ENCODE data around the gene PTPRD.

PTPRD gene

DNA sequence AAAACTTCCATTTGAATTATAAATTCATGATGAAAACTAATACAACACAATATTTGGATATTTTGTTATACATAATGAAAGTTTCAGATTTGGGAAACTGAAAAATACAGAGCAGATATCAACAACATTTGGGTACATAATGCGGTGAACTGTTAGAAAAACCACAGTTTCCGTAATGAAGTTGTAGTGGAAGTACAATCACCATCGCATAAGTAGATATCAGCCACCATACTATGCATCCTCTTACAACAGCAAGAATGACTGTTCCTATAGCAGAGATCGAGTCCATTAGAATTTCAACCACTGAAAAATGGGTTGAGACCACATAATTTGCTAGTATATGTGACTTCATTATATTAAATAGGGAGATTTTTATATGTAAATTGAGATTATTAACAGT, 2043.0 kb downstream of the PTPRD start:
- in situ Hi-C loops (cut with MboI; ENCODE audit: low sequenced_read_pairs): no loop called here

- in situ Hi-C loops (cut with MboI; ENCODE audit: low sequenced_read_pairs): no loop called here
Measured at GRCh38 chr9:8567963-8568579, 2044.7 kb downstream of the PTPRD start.

DNA sequence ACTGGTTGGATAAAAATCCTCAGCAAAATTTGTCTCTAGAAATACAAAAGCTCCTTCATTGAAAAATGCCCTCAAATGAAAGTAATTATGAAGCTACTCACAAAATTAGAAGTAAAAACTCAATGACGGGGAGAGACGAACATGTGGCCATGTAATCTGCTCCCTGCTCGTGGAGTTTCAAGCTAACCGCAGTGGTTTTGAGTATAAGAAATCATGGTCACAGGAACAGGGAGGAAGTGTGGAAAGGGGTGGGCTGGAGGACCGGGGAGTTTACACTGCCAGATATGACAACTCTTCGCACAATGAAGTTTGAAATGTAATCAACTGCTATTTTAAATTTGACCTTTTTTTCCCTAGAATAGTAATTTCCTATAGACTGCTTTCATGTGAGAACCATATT, 2047.8 kb downstream of the PTPRD start:
- in situ Hi-C loops (cut with MboI; ENCODE audit: low sequenced_read_pairs): no loop called here

DNA sequence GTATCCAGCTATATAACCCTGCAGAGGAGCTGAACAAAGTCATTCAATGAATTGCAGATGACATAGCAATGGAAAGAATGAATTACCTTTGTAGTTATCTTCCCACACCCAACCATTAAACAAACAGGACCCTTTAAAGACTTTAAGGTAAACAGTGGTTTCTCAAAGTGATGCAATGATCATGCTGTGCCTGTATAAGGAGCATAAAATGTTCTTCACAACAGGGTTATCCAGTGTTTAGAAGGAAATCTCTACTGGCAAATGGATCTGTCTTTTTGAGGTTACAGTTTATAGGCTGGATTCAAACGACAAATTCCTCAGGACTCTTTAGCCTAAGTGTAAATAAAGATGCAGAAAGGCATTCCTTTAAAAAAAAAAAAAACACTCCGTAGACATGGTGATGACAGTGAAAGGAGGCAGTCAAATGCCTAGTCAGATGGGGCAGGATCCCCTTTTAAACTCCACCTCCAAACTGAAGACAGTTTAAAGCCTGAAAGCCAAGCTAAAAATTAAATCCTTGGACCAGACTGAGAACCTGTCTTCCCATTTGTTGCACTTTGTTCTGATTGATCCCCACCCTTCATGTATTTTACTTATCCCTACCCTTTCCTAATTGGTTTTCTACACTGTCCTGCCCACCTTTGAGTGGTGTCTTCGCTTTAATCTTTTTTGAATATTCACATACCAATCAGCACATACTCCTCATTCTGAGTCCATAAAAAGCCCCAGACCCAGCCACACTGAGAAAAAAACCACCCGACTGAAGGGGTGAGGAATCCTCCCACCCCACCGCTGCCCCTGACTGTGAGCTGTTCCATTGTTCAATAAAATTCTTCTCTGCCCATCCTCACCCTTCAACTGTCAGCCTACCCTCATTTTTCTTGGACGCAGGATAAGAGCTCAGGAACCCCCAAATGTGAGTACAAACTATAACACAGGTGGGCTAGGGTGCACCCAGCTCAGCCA, 2052.0 kb downstream of the PTPRD start:
- in situ Hi-C loops (cut with MboI; ENCODE audit: low sequenced_read_pairs): no loop called here

- in situ Hi-C loops (cut with MboI; ENCODE audit: low sequenced_read_pairs): no loop called here
Measured at GRCh38 chr9:8558176-8558575, 2054.6 kb downstream of the PTPRD start.

- in situ Hi-C loops (cut with MboI; ENCODE audit: low sequenced_read_pairs): no loop called here
Measured at GRCh38 chr9:8555762-8556500, 2056.9 kb downstream of the PTPRD start.

GRCh38 chr9:8553444-8553843, 2059.4 kb downstream of the PTPRD start:
- in situ Hi-C loops (cut with MboI; ENCODE audit: low sequenced_read_pairs): no loop called here

GRCh38 chr9:8552732-8553131, 2060.1 kb downstream of the PTPRD start:
- in situ Hi-C loops (cut with MboI; ENCODE audit: low sequenced_read_pairs): no loop called here

DNA sequence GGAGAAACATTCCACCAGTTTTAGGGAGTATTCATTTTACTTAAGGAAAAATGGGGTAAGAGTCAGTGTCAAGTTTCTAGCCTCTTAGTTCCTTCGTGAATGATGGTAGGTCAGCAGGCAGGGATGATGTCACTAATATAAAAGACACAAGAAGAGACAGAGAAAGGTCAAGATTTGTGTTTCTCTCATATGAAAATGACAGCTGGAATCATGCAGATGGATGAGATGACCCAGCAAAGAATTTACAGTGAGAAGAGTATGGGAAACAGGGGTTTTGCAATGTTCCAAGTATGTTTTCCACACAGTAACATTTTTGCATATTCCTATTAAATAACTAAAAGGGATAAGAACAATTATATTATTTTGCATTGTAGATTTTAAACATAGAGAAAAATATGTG, 2063.6 kb downstream of the PTPRD start:
- in situ Hi-C loops (cut with MboI; ENCODE audit: low sequenced_read_pairs): no loop called here

DNA sequence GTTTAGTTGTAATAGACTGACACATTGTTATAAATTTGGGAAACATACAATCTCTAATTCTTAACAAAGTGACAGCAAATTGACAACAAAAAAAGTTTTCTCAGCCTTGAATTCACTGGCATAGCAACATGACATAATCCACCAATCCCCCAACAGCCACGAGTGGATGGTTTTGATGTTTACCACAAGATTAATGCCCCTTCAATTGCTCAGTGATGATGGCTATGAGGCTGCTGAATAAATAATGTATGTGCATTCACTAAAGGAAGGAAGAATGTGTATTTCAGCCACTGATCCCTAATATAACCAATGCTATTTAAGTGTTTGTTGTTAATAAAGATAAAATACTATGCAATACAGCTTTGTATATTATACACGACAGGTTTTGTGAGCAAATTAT, 2069.6 kb downstream of the PTPRD start:
- in situ Hi-C loops (cut with MboI; ENCODE audit: low sequenced_read_pairs): no loop called here

- in situ Hi-C loops (cut with MboI; ENCODE audit: low sequenced_read_pairs): no loop called here
Measured at GRCh38 chr9:8542537-8542936, 2070.3 kb downstream of the PTPRD start.

GRCh38 chr9:8539681-8540197, 2073.1 kb downstream of the PTPRD start:
- in situ Hi-C loops (cut with MboI; ENCODE audit: low sequenced_read_pairs): no loop called here

- in situ Hi-C loops (cut with MboI; ENCODE audit: low sequenced_read_pairs): no loop called here
Measured at GRCh38 chr9:8536845-8537244, 2076.0 kb downstream of the PTPRD start.

DNA sequence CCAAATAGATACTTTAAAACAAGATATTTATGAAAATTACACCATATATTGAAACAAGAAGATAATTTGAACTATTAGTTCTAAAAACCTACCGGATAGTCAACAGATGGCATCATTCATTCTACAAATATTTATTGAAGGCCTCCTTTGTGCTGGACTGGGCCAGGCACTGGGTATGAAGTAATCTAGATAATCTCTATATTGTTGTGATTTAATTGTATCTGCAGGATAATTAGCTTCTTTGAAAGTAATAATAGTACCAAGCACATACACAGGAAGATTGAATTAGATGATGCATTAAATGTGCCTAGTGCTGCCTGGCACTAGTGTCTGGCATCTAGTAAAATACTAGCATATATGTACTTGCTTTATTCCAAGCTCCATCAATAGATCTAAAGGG, 2078.0 kb downstream of the PTPRD start:
- in situ Hi-C loops (cut with MboI; ENCODE audit: low sequenced_read_pairs): no loop called here

DNA sequence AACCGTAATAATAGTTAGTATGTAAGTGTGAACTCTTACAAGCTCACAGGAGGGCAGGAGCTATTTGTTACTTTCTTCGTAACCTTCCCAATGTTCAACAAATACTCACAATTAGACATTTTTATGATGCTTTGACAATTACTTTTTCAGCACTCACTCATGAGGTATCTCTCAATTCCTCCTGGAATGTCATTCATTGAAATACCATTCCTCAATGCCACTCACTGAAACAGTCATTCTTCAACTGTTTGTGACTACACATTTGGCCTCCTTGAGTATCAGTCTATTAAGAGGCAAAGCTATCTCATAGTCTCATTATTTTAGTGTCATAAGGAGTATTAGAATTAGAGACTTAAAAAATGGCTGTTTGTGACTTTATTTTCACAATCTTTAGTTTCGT, 2079.1 kb downstream of the PTPRD start:
- in situ Hi-C loops (cut with MboI; ENCODE audit: low sequenced_read_pairs): no loop called here

- in situ Hi-C loops (cut with MboI; ENCODE audit: low sequenced_read_pairs): no loop called here
Measured at GRCh38 chr9:8531826-8532415, 2080.9 kb downstream of the PTPRD start.

- in situ Hi-C loops (cut with MboI; ENCODE audit: low sequenced_read_pairs): no loop called here
Measured at GRCh38 chr9:8521112-8521511, 2091.7 kb downstream of the PTPRD start.

DNA sequence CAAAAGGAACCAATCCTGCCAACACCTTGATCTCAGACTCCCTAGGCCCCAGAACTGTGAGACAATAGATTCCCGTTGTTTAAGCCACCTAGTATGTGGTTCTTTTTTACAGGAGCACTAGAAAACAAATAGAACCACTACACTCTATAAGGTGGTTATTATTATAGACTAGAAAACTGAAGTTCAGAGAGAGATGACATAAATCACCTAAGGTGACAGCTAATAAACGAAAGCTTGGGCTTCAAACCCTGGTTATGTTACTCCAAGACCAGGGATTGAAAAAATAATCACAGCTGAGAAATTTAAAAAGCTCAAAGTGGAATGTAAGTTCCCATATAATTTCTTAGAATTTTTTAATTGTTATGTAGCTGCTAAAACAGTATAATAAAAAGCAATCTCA, 2097.1 kb downstream of the PTPRD start:
- in situ Hi-C loops (cut with MboI; ENCODE audit: low sequenced_read_pairs): no loop called here

DNA sequence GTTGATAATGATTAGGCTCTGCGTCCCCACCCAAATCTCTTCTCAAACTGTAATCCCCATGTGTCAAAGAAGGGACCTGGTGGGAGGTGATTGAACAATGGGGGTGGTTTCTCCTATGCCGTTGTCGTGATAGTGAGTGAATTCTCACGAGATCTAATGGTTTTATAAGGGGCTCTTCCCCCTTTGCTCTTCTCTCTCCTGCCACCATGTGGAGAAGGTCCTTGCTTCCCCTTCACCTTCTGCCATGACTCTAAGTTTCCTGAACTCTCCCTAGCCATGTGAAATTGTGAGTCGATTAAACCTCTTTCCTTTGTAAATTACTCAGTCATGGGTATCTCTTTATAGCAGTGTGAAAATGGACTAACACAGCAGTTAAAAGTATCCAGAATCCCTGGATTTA, 2098.0 kb downstream of the PTPRD start:
- in situ Hi-C loops (cut with MboI; ENCODE audit: low sequenced_read_pairs): no loop called here

DNA sequence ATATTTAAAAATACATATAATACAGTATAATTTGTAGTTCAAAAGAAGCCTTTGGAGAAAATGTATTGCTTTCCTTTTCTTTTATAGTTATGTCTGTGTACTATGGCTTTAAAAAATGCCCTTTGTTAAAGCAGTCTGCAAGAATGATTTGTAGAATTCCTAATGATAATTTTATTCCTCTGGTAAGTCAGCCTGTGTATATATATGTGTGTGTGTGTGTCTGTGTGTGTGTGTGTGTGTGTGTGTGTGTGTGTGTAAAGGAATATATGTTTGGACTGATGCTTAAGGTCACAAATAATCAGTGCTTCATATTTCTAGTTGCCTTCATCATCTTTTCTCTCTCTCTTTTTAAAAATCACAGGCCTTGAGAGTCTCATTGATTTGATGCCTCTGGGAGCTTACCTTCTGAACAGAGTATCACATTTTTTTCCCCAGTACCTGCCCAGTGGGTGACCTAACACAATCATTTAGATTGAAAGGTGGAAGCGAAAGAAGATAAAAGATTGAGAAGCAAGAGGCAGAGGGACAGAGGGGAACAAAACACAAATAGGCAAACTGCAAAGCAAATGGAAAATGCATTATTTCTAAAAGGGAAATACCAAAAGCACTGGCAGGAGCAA, 2104.0 kb downstream of the PTPRD start:
- in situ Hi-C loops (cut with MboI; ENCODE audit: low sequenced_read_pairs): no loop called here

- in situ Hi-C loops (cut with MboI; ENCODE audit: low sequenced_read_pairs): no loop called here
Measured at GRCh38 chr9:8494571-8494970, 2118.2 kb downstream of the PTPRD start.

Measured in HL-60/S4 treated with phorbol 12-myristate 13-acetate at 8.2 ng/mL for 4 days and 3 days (cell line).